HuH-7 (cell line): ENCODE results near the gene ANTXRL.
"Not testable (repeated sequence)": the region's sequence is repeated elsewhere in the genome, so short reads cannot be mapped to it uniquely, and the experiment has no call there.

Experiments
- DNase-seq: peaks from one replicate; pipeline ENCODE4 v3.0.0; 2011; ENCODE audit warnings: low spot score

The ANTXRL gene

DNA sequence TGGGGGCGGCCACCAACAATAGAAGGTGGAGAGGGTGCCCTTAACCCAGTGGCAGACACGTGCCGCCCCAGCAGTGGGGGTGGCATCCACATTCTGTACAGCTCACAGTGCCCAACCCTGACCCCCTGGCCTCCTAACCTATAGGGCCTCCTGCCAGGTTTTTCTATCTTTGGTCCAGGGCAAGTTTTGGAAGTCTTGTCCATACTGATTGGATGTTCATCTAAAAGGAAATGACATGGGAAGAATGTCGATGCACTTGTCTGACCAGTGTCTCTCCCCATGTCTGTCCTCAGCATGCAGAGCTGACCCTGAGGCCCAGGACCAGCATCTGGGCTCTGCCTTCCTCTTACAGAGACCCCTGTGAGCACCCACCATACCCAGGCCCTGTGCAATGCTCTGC lies 32.3 kb upstream of the ANTXRL start:
- DNase-seq = no peak

GRCh38 chr10:46255210-46255609 lies 31.6 kb upstream of the ANTXRL start:
- DNase-seq = not testable (repeated sequence)

DNA sequence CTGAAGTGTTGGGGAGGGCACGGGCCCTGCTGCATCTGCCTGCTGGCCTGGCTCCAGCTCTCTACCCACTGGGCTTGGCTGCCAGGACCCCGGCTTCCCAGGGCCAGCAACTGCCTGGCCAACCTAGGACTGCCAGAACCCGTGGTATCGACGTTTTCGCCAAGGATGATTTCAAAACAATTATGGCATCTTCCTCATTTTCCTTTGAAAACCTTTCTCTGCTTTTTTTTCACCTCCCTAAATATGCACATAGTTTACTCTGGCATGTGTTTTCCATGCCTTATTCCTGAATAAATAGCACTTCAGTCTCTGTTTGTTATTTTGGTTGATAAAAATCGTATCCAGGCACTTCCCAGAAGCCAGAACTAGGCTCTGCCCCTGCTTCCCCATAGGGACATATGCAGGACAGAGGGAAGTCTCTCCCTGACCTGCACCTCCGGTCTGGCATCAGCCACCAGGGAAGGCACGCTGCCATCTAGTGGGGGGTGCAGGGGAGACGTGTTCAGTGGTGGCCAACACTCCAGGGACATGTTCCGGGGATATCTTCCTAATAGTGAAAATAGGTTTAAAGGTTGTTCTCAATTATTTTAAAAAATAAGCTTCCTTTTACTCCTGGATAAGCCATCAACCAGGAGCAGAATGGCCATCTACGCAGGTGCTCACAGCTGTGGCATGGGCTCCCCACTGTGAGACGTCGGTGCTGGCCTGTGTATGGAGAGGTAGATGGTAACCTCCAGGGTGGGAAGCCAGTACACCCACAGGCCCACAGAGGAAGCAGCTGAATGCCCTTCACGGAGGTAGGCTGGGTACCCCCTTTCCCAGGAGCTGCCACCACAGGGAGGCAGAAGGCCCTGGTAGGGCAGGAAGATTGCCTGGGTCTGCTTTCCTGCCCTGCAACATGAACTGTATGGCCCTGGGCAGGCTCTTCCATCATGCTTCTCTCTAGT lies 30.7 kb upstream of the ANTXRL start:
- peak; percentile 81 for DNase-seq

GRCh38 chr10:46257099-46257498 lies 29.7 kb upstream of the ANTXRL start:
- DNase-seq = no peak

DNA sequence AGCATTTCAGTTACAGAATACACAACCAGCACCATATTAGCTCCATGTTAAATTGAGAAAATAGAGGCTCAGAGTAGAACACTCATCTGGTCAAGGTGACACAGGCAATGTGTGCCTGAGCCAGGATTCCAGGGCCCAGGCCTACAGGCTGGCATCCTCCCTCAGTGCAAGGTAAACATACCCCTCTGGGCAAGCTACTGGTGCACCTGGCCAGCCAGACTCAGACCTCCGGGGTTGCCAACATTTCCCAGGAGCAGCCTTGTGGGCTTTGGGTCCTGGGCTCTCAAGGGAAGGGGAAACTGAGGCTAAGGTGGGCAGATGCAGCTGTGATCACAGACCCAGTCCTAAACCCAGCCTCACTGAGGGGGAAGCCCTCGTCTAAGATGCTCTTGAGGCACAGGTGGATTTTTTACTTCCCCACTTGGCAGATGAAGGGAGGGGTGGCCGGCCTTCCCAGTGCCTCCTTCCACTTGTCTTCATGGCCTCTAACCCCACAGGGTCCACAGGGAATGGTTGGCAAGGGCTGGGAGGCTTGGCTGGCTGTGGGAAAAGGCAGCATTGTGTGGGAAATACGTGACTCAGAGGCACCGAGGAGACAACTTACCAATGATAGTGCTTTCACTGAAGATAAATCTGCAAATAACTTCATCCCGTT lies 23.8 kb upstream of the ANTXRL start:
- not testable (repeated sequence) for DNase-seq

DNA sequence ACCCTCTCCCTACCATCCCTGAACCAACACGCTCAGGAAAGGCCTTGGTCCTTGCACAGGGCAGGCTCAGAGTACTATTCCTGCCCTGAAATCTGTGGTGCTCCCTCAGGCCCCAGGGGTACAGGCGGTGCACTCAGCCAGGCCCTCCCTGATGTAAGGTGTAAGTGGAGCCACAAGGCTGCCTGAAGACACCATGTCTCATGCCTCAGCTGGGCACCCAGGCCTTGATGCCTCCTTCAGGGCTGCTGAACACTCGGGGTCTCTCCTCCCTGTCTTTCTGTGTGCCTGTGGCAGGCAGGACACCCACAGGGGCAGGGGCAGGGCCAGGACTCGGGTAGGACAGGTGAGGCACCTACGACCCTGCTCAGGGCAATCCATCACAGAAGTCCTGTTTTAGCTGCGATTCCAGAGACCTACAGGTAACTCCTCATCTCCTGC lies 22.9 kb upstream of the ANTXRL start:
- no peak for DNase-seq

DNA sequence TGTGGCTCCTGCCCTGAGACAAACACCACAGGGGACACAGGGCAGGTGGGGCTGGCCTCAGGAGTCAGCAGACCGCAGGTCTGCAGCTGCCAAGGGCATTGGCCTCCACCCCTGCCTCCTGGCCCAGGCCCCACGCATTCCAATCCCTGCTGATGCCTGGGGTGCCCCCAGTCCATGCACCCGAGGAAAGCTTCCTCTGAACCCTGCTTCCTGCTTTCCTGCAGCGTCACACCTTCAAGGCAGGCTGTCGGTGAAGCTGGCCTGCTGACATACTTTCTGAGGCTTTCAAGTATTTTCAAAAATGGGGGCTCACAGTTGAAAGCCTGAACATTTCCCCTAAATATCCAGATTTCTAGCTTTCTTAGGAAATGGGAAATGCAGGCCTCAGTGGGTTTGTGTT lies 22.5 kb upstream of the ANTXRL start:
- no peak for DNase-seq

- no peak for DNase-seq
Measured at GRCh38 chr10:46264737-46265368, 21.9 kb upstream of the ANTXRL start.

GRCh38 chr10:46265566-46266305 lies 21.1 kb upstream of the ANTXRL start:
- not testable (repeated sequence) for DNase-seq

- DNase-seq = no peak
Measured at GRCh38 chr10:46266306-46266985, 20.4 kb upstream of the ANTXRL start.

DNA sequence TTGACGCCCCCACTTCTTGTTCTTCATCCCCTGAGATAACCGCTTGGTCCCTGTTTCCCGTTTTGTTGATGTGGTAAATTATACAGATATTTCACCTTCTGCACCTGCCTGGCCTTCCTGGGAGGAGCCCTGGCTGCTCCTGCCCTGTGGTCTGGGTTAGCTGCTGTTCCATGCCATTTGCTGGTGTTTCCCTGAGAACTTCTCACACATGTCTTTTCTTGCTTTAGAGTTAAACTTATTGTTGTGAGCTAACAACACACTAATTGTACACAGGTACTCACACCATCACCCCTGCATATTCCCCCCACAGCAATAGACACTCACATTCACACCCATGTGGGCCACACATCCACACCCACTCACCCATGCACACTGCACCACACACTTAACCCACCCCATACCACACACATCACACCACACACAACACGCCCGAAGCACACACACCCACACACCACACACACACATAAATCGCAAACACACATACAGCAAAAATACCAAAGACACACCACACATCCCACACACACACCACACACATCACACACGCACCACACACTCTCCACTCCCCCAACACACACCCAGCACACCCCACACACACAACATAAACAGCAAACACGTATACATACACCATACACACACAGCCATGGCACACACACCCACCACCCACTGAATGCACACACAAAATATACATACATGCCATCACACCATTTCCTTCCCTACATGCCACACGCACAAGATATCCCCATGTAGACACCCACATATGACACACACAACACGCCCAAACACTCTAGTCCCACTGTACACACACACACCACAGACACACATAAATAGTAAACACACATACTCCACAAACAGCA lies 19.4 kb upstream of the ANTXRL start:
- no peak for DNase-seq

GRCh38 chr10:46268076-46268881 lies 18.5 kb upstream of the ANTXRL start:
- DNase-seq = no peak

GRCh38 chr10:46269554-46270053 lies 17.2 kb upstream of the ANTXRL start:
- not testable (repeated sequence) for DNase-seq

DNA sequence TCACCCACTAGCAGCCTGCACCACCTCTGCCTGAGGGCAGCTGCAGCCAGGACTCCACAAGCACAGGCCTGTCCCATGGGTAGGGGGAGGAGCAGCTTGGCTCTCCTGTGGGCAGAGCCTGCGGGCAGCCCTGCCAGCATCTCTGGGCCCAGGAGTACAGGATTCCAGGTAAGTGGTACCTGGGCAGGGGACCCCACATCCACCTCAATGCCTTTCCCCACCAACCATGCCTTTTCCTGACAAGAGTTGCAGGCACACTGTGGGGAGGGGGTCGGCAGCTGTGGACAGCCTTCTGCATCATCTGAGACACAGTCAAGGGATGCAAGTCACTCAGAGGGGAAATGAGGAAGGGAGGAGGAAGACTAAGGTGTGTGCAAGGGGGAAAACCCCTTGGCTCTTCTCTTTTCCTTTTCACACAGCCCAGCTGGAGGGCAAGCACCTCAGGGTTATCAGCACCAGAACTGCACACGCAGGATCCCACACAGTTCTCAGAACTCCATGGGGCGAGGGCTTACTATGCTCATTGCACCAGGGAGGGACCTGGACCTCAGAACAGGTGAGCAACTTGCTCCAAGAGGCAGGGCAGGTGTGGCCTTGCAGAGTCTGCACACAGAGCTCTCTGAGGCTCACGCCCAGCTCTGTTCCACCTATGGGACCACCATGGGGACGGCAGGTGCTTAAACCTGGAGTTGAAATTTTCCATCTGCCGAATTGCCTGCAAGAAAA lies 16.5 kb upstream of the ANTXRL start:
- no peak for DNase-seq

GRCh38 chr10:46270963-46271530 lies 15.8 kb upstream of the ANTXRL start:
- DNase-seq = not testable (repeated sequence)

DNA sequence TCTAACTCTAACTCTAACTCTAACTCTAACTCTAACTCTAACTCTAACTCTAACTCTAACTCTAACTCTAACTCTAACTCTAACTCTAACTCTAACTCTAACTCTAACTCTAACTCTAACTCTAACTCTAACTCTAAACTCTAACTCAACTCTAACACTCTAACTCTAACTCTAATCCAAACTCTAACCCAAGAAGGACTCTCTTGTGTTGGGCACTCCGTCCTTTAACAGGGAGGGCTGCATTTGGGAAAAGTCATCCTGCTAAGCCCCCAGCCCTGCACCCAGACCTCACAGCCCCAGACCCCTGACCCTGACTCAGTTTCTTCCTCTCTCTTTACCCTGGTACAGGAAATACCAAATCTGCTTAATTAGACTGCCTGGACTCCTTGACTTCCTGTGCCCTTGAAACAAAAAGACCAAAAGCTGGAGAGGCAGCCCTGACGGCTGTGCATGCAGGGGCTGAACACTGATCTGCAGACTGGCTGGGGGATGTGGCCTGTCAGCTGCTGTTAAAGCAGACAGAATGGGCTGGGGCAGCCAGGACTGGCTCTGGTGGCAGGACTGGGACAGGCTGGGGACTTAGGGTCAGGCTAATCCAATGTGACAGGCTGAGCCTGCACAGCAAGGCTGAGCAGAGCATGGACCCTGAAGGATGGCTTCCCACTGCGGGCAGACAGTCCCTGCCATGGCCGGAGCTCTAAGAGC lies 14.8 kb upstream of the ANTXRL start:
- DNase-seq = not testable (repeated sequence)

- no peak for DNase-seq
Measured at GRCh38 chr10:46272863-46273415, 13.9 kb upstream of the ANTXRL start.
